Measurements from ENCODE around the gene AK2.

- TF ChIP-seq, protein P1, sequence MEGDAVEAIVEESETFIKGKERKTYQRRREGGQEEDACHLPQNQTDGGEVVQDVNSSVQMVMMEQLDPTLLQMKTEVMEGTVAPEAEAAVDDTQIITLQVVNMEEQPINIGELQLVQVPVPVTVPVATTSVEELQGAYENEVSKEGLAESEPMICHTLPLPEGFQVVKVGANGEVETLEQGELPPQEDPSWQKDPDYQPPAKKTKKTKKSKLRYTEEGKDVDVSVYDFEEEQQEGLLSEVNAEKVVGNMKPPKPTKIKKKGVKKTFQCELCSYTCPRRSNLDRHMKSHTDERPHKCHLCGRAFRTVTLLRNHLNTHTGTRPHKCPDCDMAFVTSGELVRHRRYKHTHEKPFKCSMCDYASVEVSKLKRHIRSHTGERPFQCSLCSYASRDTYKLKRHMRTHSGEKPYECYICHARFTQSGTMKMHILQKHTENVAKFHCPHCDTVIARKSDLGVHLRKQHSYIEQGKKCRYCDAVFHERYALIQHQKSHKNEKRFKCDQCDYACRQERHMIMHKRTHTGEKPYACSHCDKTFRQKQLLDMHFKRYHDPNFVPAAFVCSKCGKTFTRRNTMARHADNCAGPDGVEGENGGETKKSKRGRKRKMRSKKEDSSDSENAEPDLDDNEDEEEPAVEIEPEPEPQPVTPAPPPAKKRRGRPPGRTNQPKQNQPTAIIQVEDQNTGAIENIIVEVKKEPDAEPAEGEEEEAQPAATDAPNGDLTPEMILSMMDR (conservative IDR thresholded peaks at IDR 0.05; ENCODE audit: low read depth, low read length), result peak; percentile 45
- TF ChIP-seq EZH2phosphoT487 (IDR thresholded peaks at IDR 0.05; ENCODE audit: borderline replicate concordance, low read length) (no peak), EZH2 (IDR thresholded peaks at IDR 0.05; ENCODE audit: low read length, unreplicated experiment) (no peak)
Observed at GRCh38 chr1:33050221-33051076, 13.8 kb upstream of the AK2 start.

Measured in PC-3 (cell line).